Mucosa of rectum (tissue), 2 donors: ENCODE results near the gene ACOX3.
A peak's percentile ranks its signal among the peaks of the same experiment; 100 is the strongest.
"Not testable (repeated sequence)": the region's sequence is repeated elsewhere in the genome, so short reads cannot be mapped to it uniquely, and the experiment has no call there.

ENCODE experiments used
- H3K27ac ChIP-seq, 2 donors: one replicate each; pipeline ENCODE4 v1.7.0; 2013; ENCODE audit warnings: inconsistent platforms in 2 of 2, low read depth in 2 of 2, low read length in 2 of 2
- H3K27me3 ChIP-seq, 2 donors: one replicate each; pipeline ENCODE4 v1.7.0; 2013; ENCODE audit warnings: low read length in 2 of 2; ENCODE audit not compliant: control insufficient read depth in 2 of 2, insufficient read depth in 2 of 2
- H3K36me3 ChIP-seq, 2 donors: one replicate each; pipeline ENCODE4 v1.7.0; 2013; ENCODE audit warnings: low read length in 2 of 2; ENCODE audit not compliant: control insufficient read depth in 2 of 2, insufficient read depth in 2 of 2
- H3K4me1 ChIP-seq, 2 donors: one replicate each; pipeline ENCODE4 v1.7.0; 2013; ENCODE audit warnings: low read length in 2 of 2, mild to moderate bottlenecking in 1 of 2; ENCODE audit not compliant: control insufficient read depth in 2 of 2, insufficient read depth in 2 of 2
- H3K4me3 ChIP-seq, 2 donors: one replicate each; pipeline ENCODE4 v1.7.0; 2013; ENCODE audit warnings: low read length in 2 of 2
- H3K9ac ChIP-seq, 2 donors: one replicate each; pipeline ENCODE4 v1.7.0; 2013; ENCODE audit warnings: low read length in 2 of 2, low read depth in 1 of 2, mild to moderate bottlenecking in 1 of 2
- H3K9me3 ChIP-seq, 2 donors: one replicate each; pipeline ENCODE4 v1.7.0; 2013; ENCODE audit warnings: low read length in 2 of 2; ENCODE audit not compliant: control insufficient read depth in 2 of 2
- donor health status: healthy.
- donor health status: Normal muscosa, but diverticular disease.

Gene ACOX3

GRCh38 chr4:8341281-8341680 lies 99.2 kb downstream of the ACOX3 start:
- H3K27me3 ChIP-seq, H3K36me3 ChIP-seq, H3K9ac ChIP-seq, H3K4me3 ChIP-seq, H3K4me1 ChIP-seq, H3K9me3 ChIP-seq: not testable (repeated sequence)
- peak overlapping the region in 1 of 2 donors; percentile 29 for H3K27ac ChIP-seq

GRCh38 chr4:8340781-8341241 lies 99.7 kb downstream of the ACOX3 start:
- Histone ChIP-seq H3K4me3 (no peak overlapping the region), H3K9me3 (no peaks in the 10 kb centered on the region), H3K9ac (no peak overlapping the region), H3K36me3 (no peaks in the 10 kb centered on the region), H3K4me1 (no peaks in the 10 kb centered on the region), H3K27ac (peak overlapping the region; percentile 29 to 48), H3K27me3 (no peaks in the 10 kb centered on the region)

GRCh38 chr4:8338351-8338961 lies 102.1 kb downstream of the ACOX3 start:
- no peak overlapping the region for H3K9ac ChIP-seq

GRCh38 chr4:8336412-8337075 lies 104.0 kb downstream of the ACOX3 start:
- no peaks in the 10 kb centered on the region for H3K36me3 ChIP-seq

More at GRCh38 chr4:8338351-8338961, 102.1 kb downstream of the ACOX3 start:
- Histone ChIP-seq H3K27ac (no peak overlapping the region), H3K4me1 (no peaks in the 10 kb centered on the region), H3K4me3 (no peak overlapping the region), H3K36me3 (no peaks in the 10 kb centered on the region), H3K9me3 (no peaks in the 10 kb centered on the region), H3K27me3 (no peaks in the 10 kb centered on the region)

GRCh38 chr4:8335848-8336247 lies 104.7 kb downstream of the ACOX3 start:
- Histone ChIP-seq H3K27ac (no peak overlapping the region), H3K36me3 (no peaks in the 10 kb centered on the region), H3K4me1 (no peaks in the 10 kb centered on the region), H3K4me3 (no peak overlapping the region), H3K27me3 (no peaks in the 10 kb centered on the region), H3K9me3 (no peaks in the 10 kb centered on the region), H3K9ac (no peak overlapping the region)

More at GRCh38 chr4:8336412-8337075, 104.0 kb downstream of the ACOX3 start:
- Histone ChIP-seq H3K4me3 (no peak overlapping the region), H3K4me1 (no peaks in the 10 kb centered on the region), H3K27me3 (no peaks in the 10 kb centered on the region), H3K27ac (no peak overlapping the region), H3K9me3 (no peaks in the 10 kb centered on the region), H3K9ac (no peak overlapping the region)

- Histone ChIP-seq H3K4me1 (no peaks in the 10 kb centered on the region), H3K27ac (no peak overlapping the region), H3K9me3 (no peaks in the 10 kb centered on the region), H3K27me3 (no peaks in the 10 kb centered on the region), H3K9ac (no peak overlapping the region), H3K36me3 (no peaks in the 10 kb centered on the region), H3K4me3 (no peak overlapping the region)
These were observed 105.6 kb downstream of the ACOX3 start for GRCh38 chr4:8334786-8335460.

GRCh38 chr4:8333726-8334460 lies 106.6 kb downstream of the ACOX3 start:
- no peak overlapping the region for H3K9ac ChIP-seq
- no peaks in the 10 kb centered on the region for H3K36me3 ChIP-seq
- no peaks in the 10 kb centered on the region for H3K4me1 ChIP-seq
- no peaks in the 10 kb centered on the region for H3K9me3 ChIP-seq
- no peak overlapping the region for H3K4me3 ChIP-seq
- H3K27ac ChIP-seq, result no peak overlapping the region
- no peaks in the 10 kb centered on the region for H3K27me3 ChIP-seq

- no peaks in the 10 kb centered on the region for H3K27me3 ChIP-seq
- no peak overlapping the region for H3K4me3 ChIP-seq
- no peak overlapping the region for H3K9ac ChIP-seq
- no peaks in the 10 kb centered on the region for H3K4me1 ChIP-seq
- H3K27ac ChIP-seq, result no peak overlapping the region
- H3K36me3 ChIP-seq, result no peaks in the 10 kb centered on the region
- H3K9me3 ChIP-seq, result no peaks in the 10 kb centered on the region
These were observed 107.6 kb downstream of the ACOX3 start for GRCh38 chr4:8332891-8333331.

- Histone ChIP-seq H3K9ac (no peak overlapping the region), H3K27me3 (no peaks in the 10 kb centered on the region), H3K4me1 (no peaks in the 10 kb centered on the region), H3K9me3 (no peaks in the 10 kb centered on the region), H3K4me3 (no peak overlapping the region), H3K36me3 (no peaks in the 10 kb centered on the region), H3K27ac (no peak overlapping the region)
These were observed 108.3 kb downstream of the ACOX3 start for GRCh38 chr4:8332038-8332857.
